ENCODE results near the gene CCDC159.
"Not testable (repeated sequence)": the region's sequence is repeated elsewhere in the genome, so short reads cannot be mapped to it uniquely, and the experiment has no call there.

The CCDC159 gene

GRCh38 chr19:11324748-11325389 is 21.4 kb upstream of the CCDC159 start:
- no peak for DNase-seq (ENCODE audit: low read depth in 1 of 2, low spot score in 1 of 2)
- in situ Hi-C loops (cut with HindIII; ENCODE audit: low pct_unique_long_range_greater_than_20kb, low sequenced_read_pairs): no loop called here
- no peak for TF ChIP-seq JUND (IDR thresholded peaks at IDR 0.05; ENCODE audit: low read depth)

- in situ Hi-C loops (cut with HindIII; ENCODE audit: low pct_unique_long_range_greater_than_20kb, low sequenced_read_pairs): no loop called here
- DNase-seq (ENCODE audit: low read depth in 1 of 2, low spot score in 1 of 2): no peak
- TF ChIP-seq JUND (IDR thresholded peaks at IDR 0.05; ENCODE audit: low read depth): no peak
Measured at GRCh38 chr19:11325544-11325943, 20.8 kb upstream of the CCDC159 start.

GRCh38 chr19:11330127-11330526 is 16.2 kb upstream of the CCDC159 start:
- no peak for DNase-seq (ENCODE audit: low read depth in 1 of 2, low spot score in 1 of 2)
- no peak for TF ChIP-seq JUND (IDR thresholded peaks at IDR 0.05; ENCODE audit: low read depth)
- in situ Hi-C loops (cut with HindIII; ENCODE audit: low pct_unique_long_range_greater_than_20kb, low sequenced_read_pairs): no loop called here

- TF ChIP-seq JUND (IDR thresholded peaks at IDR 0.05; ENCODE audit: low read depth): no peak
- no peak for DNase-seq (ENCODE audit: low read depth in 1 of 2, low spot score in 1 of 2)
- in situ Hi-C loops (cut with HindIII; ENCODE audit: low pct_unique_long_range_greater_than_20kb, low sequenced_read_pairs): no loop called here
Measured at GRCh38 chr19:11331502-11331901, 14.8 kb upstream of the CCDC159 start.

GRCh38 chr19:11332822-11333221 is 13.5 kb upstream of the CCDC159 start:
- no peak for TF ChIP-seq JUND (IDR thresholded peaks at IDR 0.05; ENCODE audit: low read depth)
- no peak for DNase-seq (ENCODE audit: low read depth in 1 of 2, low spot score in 1 of 2)
- in situ Hi-C loops (cut with HindIII; ENCODE audit: low pct_unique_long_range_greater_than_20kb, low sequenced_read_pairs): no loop called here

GRCh38 chr19:11333838-11334237 is 12.5 kb upstream of the CCDC159 start:
- DNase-seq (ENCODE audit: low read depth in 1 of 2, low spot score in 1 of 2); in situ Hi-C loops (cut with HindIII; ENCODE audit: low pct_unique_long_range_greater_than_20kb, low sequenced_read_pairs): not testable (repeated sequence)

GRCh38 chr19:11335449-11336146 is 10.7 kb upstream of the CCDC159 start:
- DNase-seq (ENCODE audit: low read depth in 1 of 2, low spot score in 1 of 2): no peak
- no peak for TF ChIP-seq JUND (IDR thresholded peaks at IDR 0.05; ENCODE audit: low read depth)
- in situ Hi-C loops (cut with HindIII; ENCODE audit: low pct_unique_long_range_greater_than_20kb, low sequenced_read_pairs): no loop called here

- no peak for DNase-seq (ENCODE audit: low read depth in 1 of 2, low spot score in 1 of 2)
- no peak for TF ChIP-seq JUND (IDR thresholded peaks at IDR 0.05; ENCODE audit: low read depth)
- in situ Hi-C loops (cut with HindIII; ENCODE audit: low pct_unique_long_range_greater_than_20kb, low sequenced_read_pairs): no loop called here
Measured at GRCh38 chr19:11337080-11337479, 9.2 kb upstream of the CCDC159 start.

- DNase-seq (ENCODE audit: low read depth in 1 of 2, low spot score in 1 of 2): no peak
- in situ Hi-C loops (cut with HindIII; ENCODE audit: low pct_unique_long_range_greater_than_20kb, low sequenced_read_pairs): no loop called here
- TF ChIP-seq JUND (IDR thresholded peaks at IDR 0.05; ENCODE audit: low read depth): no peak
Measured at GRCh38 chr19:11338121-11338520, 8.2 kb upstream of the CCDC159 start.

GRCh38 chr19:11338569-11339253 is 7.6 kb upstream of the CCDC159 start:
- in situ Hi-C loops (cut with HindIII; ENCODE audit: low pct_unique_long_range_greater_than_20kb, low sequenced_read_pairs): no loop called here
- no peak for TF ChIP-seq JUND (IDR thresholded peaks at IDR 0.05; ENCODE audit: low read depth)
- DNase-seq (ENCODE audit: low read depth in 1 of 2, low spot score in 1 of 2): peak in 1 of 2 experiments; percentile 60

- peak; percentile 84 to 94 for DNase-seq (ENCODE audit: low read depth in 1 of 2, low spot score in 1 of 2)
- in situ Hi-C loops (cut with HindIII; ENCODE audit: low pct_unique_long_range_greater_than_20kb, low sequenced_read_pairs): no loop called here
- TF ChIP-seq JUND (IDR thresholded peaks at IDR 0.05; ENCODE audit: low read depth): no peak
Measured at GRCh38 chr19:11339254-11340098, 6.8 kb upstream of the CCDC159 start, which contains the start of gene RAB3D. TSS of gene RAB3D (minus strand) at chr19:11339657. CDS start at chr19:11337399, 2,258 bp downstream.

- in situ Hi-C loops (cut with HindIII; ENCODE audit: low pct_unique_long_range_greater_than_20kb, low sequenced_read_pairs); DNase-seq (ENCODE audit: low read depth in 1 of 2, low spot score in 1 of 2): not testable (repeated sequence)
Measured at GRCh38 chr19:11340099-11340467, 6.2 kb upstream of the CCDC159 start.

All from T47D (cell line).